ENCODE results near the gene PRM1.
A peak's percentile ranks its signal among the peaks of the same experiment; 100 is the strongest.

PRM1 gene

GRCh38 chr16:11248133-11248532 lies 33.0 kb downstream of the PRM1 start:
- no peaks in the 10 kb centered on the region for H3K4me1 ChIP-seq (ENCODE audit: control insufficient read depth, insufficient read depth, low read length)
- H3K27me3 ChIP-seq (ENCODE audit: control insufficient read depth in 1 of 2, insufficient read depth in 2 of 2, low read length in 2 of 2) = no peaks in the 10 kb centered on the region
- no peak overlapping the region for H3K9ac ChIP-seq (ENCODE audit: low read length in 2 of 2)
- no peak overlapping the region for H3K27ac ChIP-seq (ENCODE audit: low read length)
- H3K9me3 ChIP-seq (ENCODE audit: control insufficient read depth in 2 of 2, low read length in 2 of 2) = no peaks in the 10 kb centered on the region
- H3K36me3 ChIP-seq (ENCODE audit: control insufficient read depth in 2 of 2, insufficient read depth in 2 of 2, low read length in 2 of 2) = peaks cover 0 to 6% of the 10 kb centered on the region in 2 donors
- H3K4me3 ChIP-seq (ENCODE audit: low read length in 2 of 2) = no peak overlapping the region

DNA sequence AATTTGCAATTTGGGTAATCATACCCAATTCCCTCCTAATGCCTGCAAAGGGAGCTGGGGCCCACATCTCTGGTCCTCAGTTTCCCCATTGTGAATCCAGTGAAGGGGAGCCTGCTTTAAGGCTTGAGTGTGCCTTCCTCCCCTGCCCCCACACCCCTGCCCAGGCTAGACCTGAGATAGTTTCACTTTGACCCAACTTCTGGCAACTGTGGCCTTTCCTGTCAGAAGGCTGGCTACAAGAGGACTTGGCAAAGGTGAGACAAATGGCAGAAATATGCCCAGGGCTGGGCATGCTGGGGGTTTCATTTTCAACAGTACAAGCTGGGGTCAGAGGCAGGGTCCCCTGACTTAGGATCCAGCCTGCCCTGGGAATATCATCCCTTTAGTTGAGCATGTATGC lies 35.1 kb downstream of the PRM1 start:
- Histone ChIP-seq H3K27ac (ENCODE audit: low read length) (no peak overlapping the region), H3K27me3 (ENCODE audit: control insufficient read depth in 1 of 2, insufficient read depth in 2 of 2, low read length in 2 of 2) (no peaks in the 10 kb centered on the region), H3K9ac (ENCODE audit: low read length in 2 of 2) (no peak overlapping the region), H3K4me3 (ENCODE audit: low read length in 2 of 2) (no peak overlapping the region), H3K36me3 (ENCODE audit: control insufficient read depth in 2 of 2, insufficient read depth in 2 of 2, low read length in 2 of 2) (no peaks in the 10 kb centered on the region), H3K4me1 (ENCODE audit: control insufficient read depth, insufficient read depth, low read length) (no peaks in the 10 kb centered on the region), H3K9me3 (ENCODE audit: control insufficient read depth in 2 of 2, low read length in 2 of 2) (no peaks in the 10 kb centered on the region)

- no peak overlapping the region for H3K27ac ChIP-seq (ENCODE audit: low read length)
- H3K27me3 ChIP-seq (ENCODE audit: control insufficient read depth in 1 of 2, insufficient read depth in 2 of 2, low read length in 2 of 2) = no peaks in the 10 kb centered on the region
- peaks cover 4% of the 10 kb centered on the region for H3K4me1 ChIP-seq (ENCODE audit: control insufficient read depth, insufficient read depth, low read length)
- H3K36me3 ChIP-seq (ENCODE audit: control insufficient read depth in 2 of 2, insufficient read depth in 2 of 2, low read length in 2 of 2) = no peaks in the 10 kb centered on the region
- H3K9ac ChIP-seq (ENCODE audit: low read length in 2 of 2) = no peak overlapping the region
- H3K9me3 ChIP-seq (ENCODE audit: control insufficient read depth in 2 of 2, low read length in 2 of 2) = no peaks in the 10 kb centered on the region
- no peak overlapping the region for H3K4me3 ChIP-seq (ENCODE audit: low read length in 2 of 2)
Measured at GRCh38 chr16:11245222-11245737, 35.9 kb downstream of the PRM1 start.

GRCh38 chr16:11242658-11243057 lies 38.5 kb downstream of the PRM1 start:
- H3K27me3 ChIP-seq (ENCODE audit: control insufficient read depth in 1 of 2, insufficient read depth in 2 of 2, low read length in 2 of 2) = no peaks in the 10 kb centered on the region
- H3K27ac ChIP-seq (ENCODE audit: low read length) = no peak overlapping the region
- H3K9ac ChIP-seq (ENCODE audit: low read length in 2 of 2) = no peak overlapping the region
- H3K36me3 ChIP-seq (ENCODE audit: control insufficient read depth in 2 of 2, insufficient read depth in 2 of 2, low read length in 2 of 2) = no peaks in the 10 kb centered on the region
- H3K9me3 ChIP-seq (ENCODE audit: control insufficient read depth in 2 of 2, low read length in 2 of 2) = no peaks in the 10 kb centered on the region
- H3K4me3 ChIP-seq (ENCODE audit: low read length in 2 of 2) = no peak overlapping the region
- peaks cover 4% of the 10 kb centered on the region for H3K4me1 ChIP-seq (ENCODE audit: control insufficient read depth, insufficient read depth, low read length)

DNA sequence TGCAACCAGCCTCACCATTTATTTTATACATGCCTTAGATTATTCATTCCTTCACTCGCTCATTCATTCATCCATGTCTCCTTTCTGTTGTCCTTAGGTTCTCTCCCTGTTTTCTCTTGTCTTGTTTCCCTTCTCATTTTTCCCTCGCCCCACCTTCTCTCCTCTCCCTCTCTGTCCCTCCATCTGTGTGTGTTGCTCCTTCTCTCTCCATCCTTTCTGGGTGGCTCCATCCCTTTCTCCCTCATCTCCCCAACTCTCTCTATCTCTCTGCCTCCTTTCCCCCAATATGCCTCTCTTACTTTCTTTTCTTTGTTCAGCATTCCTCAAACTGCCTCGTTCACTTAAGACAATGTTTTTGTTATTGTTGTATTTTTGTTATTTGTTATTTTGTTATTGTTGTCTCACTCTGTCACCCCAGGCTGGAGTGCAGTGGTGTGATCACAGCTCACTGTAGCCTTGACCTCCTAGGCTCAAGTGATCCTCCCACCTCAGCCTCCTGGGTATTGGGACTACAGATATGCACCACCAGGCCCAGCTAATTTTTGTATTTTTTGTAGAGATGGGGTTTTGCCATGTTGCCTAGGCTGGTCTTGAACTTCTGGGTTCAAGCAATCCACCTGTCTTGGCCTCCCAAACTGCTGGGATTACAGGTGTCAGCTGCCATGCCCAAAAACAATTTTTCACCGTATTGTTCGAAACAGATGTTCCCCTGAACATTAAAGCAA lies 39.5 kb downstream of the PRM1 start:
- Histone ChIP-seq H3K9ac (ENCODE audit: low read length in 2 of 2) (no peak overlapping the region), H3K27me3 (ENCODE audit: control insufficient read depth in 1 of 2, insufficient read depth in 2 of 2, low read length in 2 of 2) (no peaks in the 10 kb centered on the region), H3K4me3 (ENCODE audit: low read length in 2 of 2) (no peak overlapping the region), H3K27ac (ENCODE audit: low read length) (no peak overlapping the region), H3K4me1 (ENCODE audit: control insufficient read depth, insufficient read depth, low read length) (peaks cover 4% of the 10 kb centered on the region), H3K9me3 (ENCODE audit: control insufficient read depth in 2 of 2, low read length in 2 of 2) (no peaks in the 10 kb centered on the region), H3K36me3 (ENCODE audit: control insufficient read depth in 2 of 2, insufficient read depth in 2 of 2, low read length in 2 of 2) (no peaks in the 10 kb centered on the region)

- H3K4me1 ChIP-seq (ENCODE audit: control insufficient read depth, insufficient read depth, low read length) = peaks cover 4% of the 10 kb centered on the region
- no peaks in the 10 kb centered on the region for H3K36me3 ChIP-seq (ENCODE audit: control insufficient read depth in 2 of 2, insufficient read depth in 2 of 2, low read length in 2 of 2)
- no peaks in the 10 kb centered on the region for H3K27me3 ChIP-seq (ENCODE audit: control insufficient read depth in 1 of 2, insufficient read depth in 2 of 2, low read length in 2 of 2)
- no peak overlapping the region for H3K9ac ChIP-seq (ENCODE audit: low read length in 2 of 2)
- peak overlapping the region in 1 of 2 donors; percentile 52 for H3K4me3 ChIP-seq (ENCODE audit: low read length in 2 of 2)
- H3K27ac ChIP-seq (ENCODE audit: low read length) = no peak overlapping the region
- H3K9me3 ChIP-seq (ENCODE audit: control insufficient read depth in 2 of 2, low read length in 2 of 2) = no peaks in the 10 kb centered on the region
Measured at GRCh38 chr16:11240636-11241473, 40.3 kb downstream of the PRM1 start.

DNA sequence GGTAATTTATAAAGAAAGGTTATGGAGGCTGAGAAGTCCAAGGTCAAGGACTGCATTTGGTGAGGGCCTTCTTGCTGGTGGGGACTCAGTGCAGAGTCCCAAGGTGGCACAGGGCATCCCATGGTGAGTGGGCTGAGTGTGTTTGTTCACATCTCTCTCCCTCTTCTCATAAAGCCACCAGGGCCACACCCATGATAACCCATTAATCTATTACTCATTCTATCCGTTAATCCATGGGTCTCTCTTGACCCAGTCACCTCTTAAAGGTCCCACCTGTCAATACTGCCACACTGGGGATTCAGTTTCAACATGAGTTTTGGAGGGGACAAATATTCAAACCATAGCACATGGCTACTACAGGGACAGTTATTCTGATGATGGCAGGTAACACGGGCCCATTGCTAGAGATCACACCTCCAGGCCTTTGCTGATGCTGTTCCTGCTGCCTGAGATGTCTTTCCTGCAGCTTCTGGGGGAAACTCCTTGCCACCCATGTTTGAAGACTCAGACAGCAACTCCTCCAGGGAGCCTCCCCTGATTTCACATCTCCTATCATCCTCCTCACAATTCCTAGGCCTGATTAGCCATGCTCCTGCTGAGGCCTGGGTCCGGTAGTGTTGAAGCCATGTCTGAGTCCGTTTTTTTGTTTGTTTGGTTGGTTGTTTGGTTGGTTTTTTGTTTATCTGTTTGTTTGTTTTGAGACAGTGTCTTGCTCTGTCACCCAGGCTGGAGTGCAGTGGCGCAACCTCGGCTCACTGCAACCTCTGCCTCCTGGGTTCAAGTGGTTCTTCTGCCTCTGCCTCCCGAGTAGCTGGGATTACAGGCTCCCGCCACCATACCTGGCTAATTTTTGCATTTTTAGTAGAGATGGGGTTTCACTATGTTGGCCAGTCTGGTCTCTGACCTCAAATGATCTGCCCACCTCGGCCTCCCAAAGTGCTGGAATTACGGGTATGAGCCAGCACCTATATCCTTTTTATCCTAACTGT lies 41.2 kb downstream of the PRM1 start:
- Histone ChIP-seq H3K27ac (ENCODE audit: low read length) (no peak overlapping the region), H3K9me3 (ENCODE audit: control insufficient read depth in 2 of 2, low read length in 2 of 2) (no peaks in the 10 kb centered on the region), H3K4me3 (ENCODE audit: low read length in 2 of 2) (no peak overlapping the region), H3K4me1 (ENCODE audit: control insufficient read depth, insufficient read depth, low read length) (peaks cover 4% of the 10 kb centered on the region), H3K9ac (ENCODE audit: low read length in 2 of 2) (no peak overlapping the region), H3K36me3 (ENCODE audit: control insufficient read depth in 2 of 2, insufficient read depth in 2 of 2, low read length in 2 of 2) (no peaks in the 10 kb centered on the region), H3K27me3 (ENCODE audit: control insufficient read depth in 1 of 2, insufficient read depth in 2 of 2, low read length in 2 of 2) (no peaks in the 10 kb centered on the region)

- no peaks in the 10 kb centered on the region for H3K36me3 ChIP-seq (ENCODE audit: control insufficient read depth in 2 of 2, insufficient read depth in 2 of 2, low read length in 2 of 2)
- no peak overlapping the region for H3K9ac ChIP-seq (ENCODE audit: low read length in 2 of 2)
- no peaks in the 10 kb centered on the region for H3K9me3 ChIP-seq (ENCODE audit: control insufficient read depth in 2 of 2, low read length in 2 of 2)
Measured at GRCh38 chr16:11238272-11239202, 42.6 kb downstream of the PRM1 start.

GRCh38 chr16:11236461-11237254 lies 44.5 kb downstream of the PRM1 start:
- Histone ChIP-seq H3K27me3 (ENCODE audit: control insufficient read depth in 1 of 2, insufficient read depth in 2 of 2, low read length in 2 of 2) (no peaks in the 10 kb centered on the region), H3K4me1 (ENCODE audit: control insufficient read depth, insufficient read depth, low read length) (peaks cover 4% of the 10 kb centered on the region), H3K36me3 (ENCODE audit: control insufficient read depth in 2 of 2, insufficient read depth in 2 of 2, low read length in 2 of 2) (no peaks in the 10 kb centered on the region)

More at GRCh38 chr16:11238272-11239202, 42.6 kb downstream of the PRM1 start:
- Histone ChIP-seq H3K27ac (ENCODE audit: low read length) (no peak overlapping the region), H3K27me3 (ENCODE audit: control insufficient read depth in 1 of 2, insufficient read depth in 2 of 2, low read length in 2 of 2) (no peaks in the 10 kb centered on the region), H3K4me3 (ENCODE audit: low read length in 2 of 2) (no peak overlapping the region), H3K4me1 (ENCODE audit: control insufficient read depth, insufficient read depth, low read length) (peaks cover 4% of the 10 kb centered on the region)

More at GRCh38 chr16:11236461-11237254, 44.5 kb downstream of the PRM1 start:
- Histone ChIP-seq H3K9ac (ENCODE audit: low read length in 2 of 2) (no peak overlapping the region), H3K27ac (ENCODE audit: low read length) (no peak overlapping the region), H3K4me3 (ENCODE audit: low read length in 2 of 2) (no peak overlapping the region), H3K9me3 (ENCODE audit: control insufficient read depth in 2 of 2, low read length in 2 of 2) (no peaks in the 10 kb centered on the region)

Measured in stomach smooth muscle (tissue), 2 donors.